Fibroblast of skin of left quadriceps (primary cell): ENCODE measurements around the gene WDR89.
A peak's percentile ranks its signal among the peaks of the same experiment; 100 is the strongest.
"Not testable (repeated sequence)": the region's sequence is repeated elsewhere in the genome, so short reads cannot be mapped to it uniquely, and the experiment has no call there.

ENCODE experiments used
- DNase-seq, 2 experiments: peaks; one replicate each; pipeline ENCODE4 v3.0.0-alpha.2; 2013; ENCODE audit warnings: low read depth in 2 of 2

The WDR89 gene, protein sequence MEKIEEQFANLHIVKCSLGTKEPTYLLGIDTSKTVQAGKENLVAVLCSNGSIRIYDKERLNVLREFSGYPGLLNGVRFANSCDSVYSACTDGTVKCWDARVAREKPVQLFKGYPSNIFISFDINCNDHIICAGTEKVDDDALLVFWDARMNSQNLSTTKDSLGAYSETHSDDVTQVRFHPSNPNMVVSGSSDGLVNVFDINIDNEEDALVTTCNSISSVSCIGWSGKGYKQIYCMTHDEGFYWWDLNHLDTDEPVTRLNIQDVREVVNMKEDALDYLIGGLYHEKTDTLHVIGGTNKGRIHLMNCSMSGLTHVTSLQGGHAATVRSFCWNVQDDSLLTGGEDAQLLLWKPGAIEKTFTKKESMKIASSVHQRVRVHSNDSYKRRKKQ

GRCh38 chr14:63641473-63642228, at the start of gene WDR89:
Gene WDR89, minus strand, starts transcription at chr14:63641871. Its CDS starts 41,929 bp downstream, at chr14:63599942.
- peak; percentile 99 for DNase-seq

DNA sequence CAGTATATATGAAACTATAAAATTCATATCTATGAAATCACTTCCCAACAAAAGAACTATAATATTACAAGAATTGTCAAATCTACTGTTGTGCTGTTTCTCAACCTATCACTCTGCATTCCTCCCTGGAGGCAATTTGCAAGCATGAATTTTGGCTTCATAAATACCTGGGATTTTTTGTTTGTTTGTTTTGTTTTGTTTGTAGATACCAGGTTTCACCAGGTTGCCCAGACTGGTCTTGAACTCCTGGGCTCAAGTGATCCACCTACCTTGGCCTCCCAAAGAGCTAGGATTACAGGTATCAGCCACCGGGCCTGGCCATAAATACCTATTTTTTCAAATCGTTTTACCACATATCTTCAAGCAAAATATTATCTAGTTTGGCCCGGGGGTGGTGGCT, 47.5 kb upstream of the WDR89 start:
- DNase-seq, result no peak

GRCh38 chr14:63686926-63687325, 45.3 kb upstream of the WDR89 start:
- no peak for DNase-seq

GRCh38 chr14:63685401-63685800, 43.7 kb upstream of the WDR89 start:
- DNase-seq, result no peak

- DNase-seq, result no peak
These were observed 41.3 kb upstream of the WDR89 start for GRCh38 chr14:63682727-63683593.

DNA sequence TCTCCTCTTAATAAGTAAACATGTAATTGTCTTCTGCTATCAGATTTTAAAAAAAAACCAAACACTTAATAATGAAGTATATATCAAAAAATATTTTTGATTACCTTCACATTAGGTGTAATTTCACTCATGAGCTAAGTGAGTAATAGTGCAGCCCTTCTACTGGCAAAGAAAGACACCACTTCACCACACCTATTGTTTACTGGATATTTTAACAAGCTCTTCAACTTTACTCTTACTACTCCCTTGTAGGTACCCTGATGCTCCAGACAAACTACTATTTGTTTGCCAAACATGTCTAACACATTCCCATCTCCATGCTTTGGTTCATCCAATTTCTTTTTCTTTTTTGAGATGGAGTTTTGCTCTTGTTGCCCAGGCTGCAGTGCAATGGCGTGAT, 36.9 kb upstream of the WDR89 start:
- DNase-seq, result no peak

- peak; percentile 24 to 32 for DNase-seq
These were observed 36.3 kb upstream of the WDR89 start for GRCh38 chr14:63677891-63678379.

GRCh38 chr14:63676615-63677014, 34.9 kb upstream of the WDR89 start:
- no peak for DNase-seq

GRCh38 chr14:63673886-63674497, 32.3 kb upstream of the WDR89 start:
- no peak for DNase-seq

DNA sequence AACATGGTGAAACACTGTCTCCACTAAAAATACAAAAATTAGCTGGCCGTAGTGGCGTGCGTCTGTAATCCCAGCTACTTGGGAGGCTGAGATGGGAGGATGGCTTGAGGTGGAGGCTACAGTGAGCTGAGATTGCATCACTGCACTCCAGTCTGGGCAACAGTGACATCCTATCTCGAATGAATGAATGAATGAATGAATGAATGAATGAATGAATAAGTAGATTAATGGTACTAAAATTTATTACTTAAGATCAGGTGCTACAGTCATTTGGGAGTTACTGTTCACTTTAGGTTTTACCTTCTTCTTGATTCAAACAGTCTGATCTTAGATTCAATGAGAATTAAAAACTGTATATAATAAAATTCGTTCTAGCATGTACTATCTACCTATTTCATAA, 31.6 kb upstream of the WDR89 start:
- DNase-seq, result no peak

- DNase-seq, result peak; percentile 58 to 62
These were observed 30.9 kb upstream of the WDR89 start for GRCh38 chr14:63672417-63673180.

DNA sequence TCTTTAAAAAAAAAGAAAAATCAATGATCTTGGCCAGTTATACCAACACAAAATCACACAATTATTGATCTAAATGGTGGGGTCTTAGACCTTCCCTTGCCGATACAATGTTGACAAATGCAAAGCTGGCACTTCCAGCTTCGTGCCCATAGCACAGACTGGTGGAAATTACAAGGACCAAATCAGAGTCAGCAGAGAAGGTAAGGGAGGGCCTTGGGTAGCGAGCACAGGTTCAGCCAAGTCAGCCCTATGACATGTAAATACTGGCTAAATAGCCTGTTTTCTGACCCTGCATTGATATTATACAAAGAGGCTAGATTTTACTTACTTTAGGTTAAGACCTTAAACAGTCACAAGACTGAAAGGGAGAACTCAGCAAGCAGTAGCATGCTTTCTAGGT, 30.3 kb upstream of the WDR89 start:
- no peak for DNase-seq

DNA sequence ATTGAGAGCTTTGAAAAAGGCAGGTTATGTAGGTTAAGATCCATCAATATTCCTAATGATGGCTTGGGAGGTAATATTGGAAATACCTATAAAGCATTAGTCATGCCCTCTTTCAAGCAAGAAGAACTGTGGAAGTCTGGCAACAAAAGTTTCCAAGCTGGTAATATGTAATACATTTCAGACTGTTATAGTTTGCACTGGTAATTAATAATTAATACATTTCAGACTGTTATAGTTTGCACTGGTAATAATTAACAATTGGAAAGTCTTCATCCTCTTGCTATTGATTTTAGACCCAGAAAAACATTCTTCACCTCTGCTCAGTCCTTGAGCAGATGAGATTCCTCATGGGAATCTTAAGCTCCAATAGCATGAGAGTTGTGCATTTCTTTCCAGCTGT, 29.0 kb upstream of the WDR89 start:
- no peak for DNase-seq

- DNase-seq, result no peak
These were observed 24.7 kb upstream of the WDR89 start for GRCh38 chr14:63666335-63666734.

GRCh38 chr14:63663428-63664341, 22.0 kb upstream of the WDR89 start:
- DNase-seq, result no peak

GRCh38 chr14:63662776-63663175, 21.1 kb upstream of the WDR89 start:
- DNase-seq, result no peak

GRCh38 chr14:63661881-63662280, 20.2 kb upstream of the WDR89 start:
- not testable (repeated sequence) for DNase-seq

DNA sequence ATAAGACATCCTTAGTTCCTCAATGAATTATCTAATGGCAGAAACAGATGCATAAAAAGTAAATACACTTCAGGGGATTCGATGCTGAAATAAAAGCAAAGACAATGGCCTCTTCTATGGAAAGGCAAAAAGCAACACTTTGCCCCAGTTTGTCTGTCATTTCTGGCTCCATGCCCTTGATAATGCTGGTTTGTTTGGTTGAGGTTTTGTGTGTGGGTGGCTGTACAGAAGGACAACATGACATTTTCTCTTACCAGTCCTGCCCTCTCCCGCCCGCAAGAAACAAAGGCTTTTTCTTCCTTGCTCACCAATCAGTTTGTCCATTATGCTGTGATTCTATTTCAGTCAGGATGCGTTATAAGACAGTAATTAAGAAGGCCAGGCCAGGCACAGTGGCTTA, 18.1 kb upstream of the WDR89 start:
- no peak for DNase-seq

DNA sequence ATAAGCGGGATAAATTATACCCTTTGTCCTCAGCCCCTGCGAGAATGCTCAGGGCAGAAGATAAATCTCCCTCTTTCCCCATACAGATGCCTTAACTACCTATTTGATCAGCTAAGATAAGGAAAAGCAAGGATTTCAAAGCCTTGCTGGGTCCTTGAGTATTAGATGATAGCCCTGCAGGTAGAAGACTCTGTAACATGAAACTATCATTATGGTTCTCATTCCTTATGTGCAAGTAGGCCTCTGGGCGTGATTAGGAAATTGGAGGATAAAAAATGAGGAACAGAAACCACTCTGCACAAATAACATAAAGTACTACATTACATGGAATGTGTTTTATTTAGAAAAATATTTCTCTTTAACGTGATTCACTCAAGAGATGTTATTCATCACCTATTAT, 14.5 kb upstream of the WDR89 start:
- no peak for DNase-seq

DNA sequence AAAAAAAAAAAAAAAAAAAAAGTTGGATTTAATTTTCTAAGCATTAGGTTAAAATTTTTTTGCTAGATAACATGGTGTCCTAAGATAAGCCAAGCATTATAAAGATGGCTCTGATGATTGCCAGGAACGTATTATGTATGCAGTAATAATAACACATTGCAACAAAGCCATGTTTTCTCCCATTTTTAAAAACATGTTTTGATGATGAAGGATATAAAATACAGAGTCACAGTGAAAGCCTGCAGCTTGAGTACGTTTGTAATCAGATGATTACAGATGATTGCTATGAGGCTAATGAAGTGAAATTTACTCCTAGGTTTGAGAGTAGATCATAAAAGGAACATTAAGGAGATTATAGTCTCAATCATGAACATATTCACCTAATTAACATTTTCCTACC, 13.3 kb upstream of the WDR89 start:
- DNase-seq, result no peak
